Neural progenitor cell (in vitro differentiated cells): ENCODE results near the gene PRDM15. TPM values are rescaled to one million over a fixed set of nuclear protein-coding genes. Genes with fewer than 3 reads are reported as not detected.

Experiments used
- DNase-seq: peaks from one replicate; pipeline ENCODE4 v3.0.0-alpha.2; 2016; ENCODE audit warnings: low spot score
- H2AFZ ChIP-seq: fragments of 200-600 bp; sonication (generic); replicated peaks from 2 replicates; pipeline ENCODE4 v1.6.1; 2016; ENCODE audit warnings: antibody characterized with exemption
- H3F3A ChIP-seq: fragments of 200-600 bp; sonication (generic); 2 replicates; pipeline ENCODE4 v1.6.1; 2016; ENCODE audit warnings: antibody characterized with exemption, low read depth
- H3K27ac ChIP-seq: fragments of 200-600 bp; sonication (generic); 2 replicates; pipeline ENCODE4 v1.5.1; 2016; ENCODE audit warnings: mild to moderate bottlenecking
- H3K27me3 ChIP-seq: fragments of 200-600 bp; sonication (generic); 2 replicates; pipeline ENCODE4 v1.6.1; 2016; ENCODE audit warnings: mild to moderate bottlenecking, moderate library complexity
- H3K36me3 ChIP-seq: fragments of 200-600 bp; sonication (generic); 2 replicates; pipeline ENCODE4 v1.5.1; 2016
- H3K4me1 ChIP-seq: fragments of 200-600 bp; sonication (generic); 2 replicates; pipeline ENCODE4 v1.6.1; 2016; ENCODE audit warnings: mixed run types
- H3K4me2 ChIP-seq: fragments of 200-600 bp; sonication (generic); 2 replicates; pipeline ENCODE4 v1.6.1; 2016
- H3K4me3 ChIP-seq: fragments of 200-600 bp; sonication (generic); 2 replicates; pipeline ENCODE4 v1.5.1; 2016
- H3K79me2 ChIP-seq: fragments of 200-600 bp; sonication (generic); 2 replicates; pipeline ENCODE4 v1.6.1; 2016; ENCODE audit warnings: low read depth
- H3K9ac ChIP-seq: fragments of 200-600 bp; sonication (generic); 2 replicates; pipeline ENCODE4 v1.6.1; 2016
- H3K9me3 ChIP-seq: fragments of 200-600 bp; sonication (generic); 2 replicates; pipeline ENCODE4 v1.5.1; 2016; ENCODE audit warnings: low read depth
- H4K20me1 ChIP-seq: fragments of 200-600 bp; sonication (generic); 2 replicates; pipeline ENCODE4 v1.6.1; 2016; ENCODE audit warnings: low read depth
- H3K27ac Mint-ChIP-seq: 3 replicates; pipeline ENCODE4 v1.8.0; 2021; ENCODE audit warnings: mixed read lengths
- H3K27me3 Mint-ChIP-seq: 2 replicates; pipeline ENCODE4 v1.8.0; 2022; ENCODE audit warnings: low read depth, mild to moderate bottlenecking, inconsistent platforms, moderate library complexity, mixed read lengths; ENCODE audit not compliant: insufficient read depth
- H3K36me3 Mint-ChIP-seq: 3 replicates; pipeline ENCODE4 v1.8.0; 2021; ENCODE audit warnings: mixed read lengths
- H3K4me1 Mint-ChIP-seq: 3 replicates; pipeline ENCODE4 v1.8.0; 2021; ENCODE audit warnings: mixed read lengths
- H3K4me3 Mint-ChIP-seq: 3 replicates; pipeline ENCODE4 v1.8.0; 2021; ENCODE audit warnings: mild to moderate bottlenecking, moderate library complexity, mixed read lengths
- H3K9me3 Mint-ChIP-seq: 3 replicates; pipeline ENCODE4 v1.8.0; 2020; ENCODE audit warnings: mixed read lengths
- EZH2 ChIP-seq: fragments of 200-600 bp; sonication (generic); IDR thresholded peaks from 2 replicates; pipeline ENCODE4 v1.6.1; 2017; ENCODE audit warnings: antibody characterized with exemption, mild to moderate bottlenecking, moderate library complexity
- EZH2phosphoT487 ChIP-seq: fragments of 200-600 bp; sonication (generic); IDR thresholded peaks from 2 replicates; pipeline ENCODE4 v1.6.1; 2017; ENCODE audit warnings: antibody characterized with exemption
- total RNA-seq: library from RNA; depleted of rRNA; stranded (reverse); fragments of >200 nt; gene quantifications from 2 replicates; pipeline ENCODE4 v1.2.3, GENCODE V29; 2015; ENCODE audit warnings: low replicate concordance
- TF ChIP-seq, protein P1 (sequence below): fragments of 200-600 bp; sonication (generic); IDR thresholded peaks from 2 replicates; pipeline ENCODE4 v1.5.1; 2017; ENCODE audit warnings: antibody characterized with exemption, mild to moderate bottlenecking

Gene PRDM15
- total RNA-seq, 1 donor from 2014 or later: 9.0 TPM

- H3K36me3 ChIP-seq: no peaks in the 10 kb centered on the region
- no peaks in the 10 kb centered on the region for H4K20me1 ChIP-seq
- H3K9me3 Mint-ChIP-seq: no peaks in the 10 kb centered on the region
- TF ChIP-seq EZH2 (no peak), EZH2phosphoT487 (no peak)
- TF ChIP-seq, protein P1, sequence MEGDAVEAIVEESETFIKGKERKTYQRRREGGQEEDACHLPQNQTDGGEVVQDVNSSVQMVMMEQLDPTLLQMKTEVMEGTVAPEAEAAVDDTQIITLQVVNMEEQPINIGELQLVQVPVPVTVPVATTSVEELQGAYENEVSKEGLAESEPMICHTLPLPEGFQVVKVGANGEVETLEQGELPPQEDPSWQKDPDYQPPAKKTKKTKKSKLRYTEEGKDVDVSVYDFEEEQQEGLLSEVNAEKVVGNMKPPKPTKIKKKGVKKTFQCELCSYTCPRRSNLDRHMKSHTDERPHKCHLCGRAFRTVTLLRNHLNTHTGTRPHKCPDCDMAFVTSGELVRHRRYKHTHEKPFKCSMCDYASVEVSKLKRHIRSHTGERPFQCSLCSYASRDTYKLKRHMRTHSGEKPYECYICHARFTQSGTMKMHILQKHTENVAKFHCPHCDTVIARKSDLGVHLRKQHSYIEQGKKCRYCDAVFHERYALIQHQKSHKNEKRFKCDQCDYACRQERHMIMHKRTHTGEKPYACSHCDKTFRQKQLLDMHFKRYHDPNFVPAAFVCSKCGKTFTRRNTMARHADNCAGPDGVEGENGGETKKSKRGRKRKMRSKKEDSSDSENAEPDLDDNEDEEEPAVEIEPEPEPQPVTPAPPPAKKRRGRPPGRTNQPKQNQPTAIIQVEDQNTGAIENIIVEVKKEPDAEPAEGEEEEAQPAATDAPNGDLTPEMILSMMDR: no peak
- no peaks in the 10 kb centered on the region for H3F3A ChIP-seq
- no peak overlapping the region for H3K4me2 ChIP-seq
- DNase-seq: no peak
- no peak overlapping the region for H3K4me3 Mint-ChIP-seq
- H3K4me1 Mint-ChIP-seq: peaks cover under 1% of the 10 kb centered on the region
- no peaks in the 10 kb centered on the region for H3K9me3 ChIP-seq
- H3K36me3 Mint-ChIP-seq: peaks cover 8% of the 10 kb centered on the region
- no peak overlapping the region for H3K4me3 ChIP-seq
- H3K27ac ChIP-seq: no peak overlapping the region
- no peak overlapping the region for H3K27ac Mint-ChIP-seq
- H2AFZ ChIP-seq: no peak overlapping the region
- H3K4me1 ChIP-seq: no peaks in the 10 kb centered on the region
- H3K9ac ChIP-seq: no peak overlapping the region
- no peaks in the 10 kb centered on the region for H3K79me2 ChIP-seq
- H3K27me3 Mint-ChIP-seq: peaks cover 6% of the 10 kb centered on the region
- no peaks in the 10 kb centered on the region for H3K27me3 ChIP-seq
These were observed 35.8 kb upstream of the PRDM15 start for GRCh38 chr21:41914965-41915364.

DNA sequence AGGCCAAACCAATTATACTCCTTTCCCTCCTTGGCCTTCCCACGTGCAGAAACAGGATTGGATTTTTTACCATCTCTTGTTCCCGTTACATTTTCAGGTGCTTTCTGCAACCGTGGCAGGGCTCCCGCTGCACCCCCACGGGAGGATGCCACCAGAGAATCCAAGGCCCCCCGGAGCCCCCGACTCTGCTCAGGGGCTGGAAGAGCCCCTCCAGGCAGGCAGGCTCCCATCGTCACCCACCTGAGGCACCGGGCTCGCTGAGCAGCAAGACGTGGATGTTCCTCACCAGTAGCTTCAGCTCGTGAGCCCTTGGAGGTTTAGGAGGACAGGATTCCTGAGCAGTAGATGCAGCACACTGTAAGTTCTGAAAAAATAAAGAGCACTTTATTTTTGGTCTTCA is 35.2 kb upstream of the PRDM15 start:
- H3K9me3 Mint-ChIP-seq: no peaks in the 10 kb centered on the region
- H3K9me3 ChIP-seq: no peaks in the 10 kb centered on the region
- no peaks in the 10 kb centered on the region for H3K4me1 ChIP-seq
- H3K79me2 ChIP-seq: no peaks in the 10 kb centered on the region
- H3K4me3 Mint-ChIP-seq: no peak overlapping the region
- H3K27ac ChIP-seq: no peak overlapping the region
- no peak overlapping the region for H3K4me3 ChIP-seq
- H3K27ac Mint-ChIP-seq: no peak overlapping the region
- H3K4me2 ChIP-seq: no peak overlapping the region
- TF ChIP-seq, protein P1: no peak
- TF ChIP-seq EZH2: no peak
- no peak for TF ChIP-seq EZH2phosphoT487
- peaks cover 8% of the 10 kb centered on the region for H3K36me3 Mint-ChIP-seq
- H3K9ac ChIP-seq: no peak overlapping the region
- no peaks in the 10 kb centered on the region for H4K20me1 ChIP-seq
- H3K27me3 ChIP-seq: no peaks in the 10 kb centered on the region
- no peaks in the 10 kb centered on the region for H3K36me3 ChIP-seq
- H3F3A ChIP-seq: no peaks in the 10 kb centered on the region
- H3K27me3 Mint-ChIP-seq: peaks cover 6% of the 10 kb centered on the region
- no peaks in the 10 kb centered on the region for H3K4me1 Mint-ChIP-seq
- DNase-seq: no peak
- H2AFZ ChIP-seq: no peak overlapping the region

DNA sequence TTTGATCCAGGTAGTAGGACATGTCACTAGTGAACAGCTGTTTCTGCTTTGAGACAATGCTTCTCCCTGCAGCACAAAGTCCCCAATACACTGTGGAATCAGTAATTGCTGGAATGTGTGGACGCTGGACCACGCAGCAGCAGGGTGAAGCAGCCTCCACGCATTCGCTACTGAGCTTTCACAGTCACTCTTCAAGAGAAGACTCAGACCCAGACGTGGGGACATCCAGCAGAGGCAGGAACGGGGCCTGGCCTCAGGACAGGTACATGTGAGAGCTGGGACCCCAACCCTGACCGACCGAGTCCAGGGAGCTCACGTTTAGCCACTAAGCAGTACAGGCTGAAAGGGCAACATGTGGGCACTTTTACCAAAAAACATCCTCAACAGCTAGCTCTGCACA is 34.1 kb upstream of the PRDM15 start:
- H3K9me3 Mint-ChIP-seq: no peaks in the 10 kb centered on the region
- no peaks in the 10 kb centered on the region for H3K4me1 Mint-ChIP-seq
- Histone ChIP-seq H3K4me1 (no peaks in the 10 kb centered on the region), H3K9me3 (no peaks in the 10 kb centered on the region), H3K27me3 (no peaks in the 10 kb centered on the region), H3K79me2 (no peaks in the 10 kb centered on the region), H3K4me2 (no peak overlapping the region), H3F3A (no peaks in the 10 kb centered on the region), H4K20me1 (no peaks in the 10 kb centered on the region), H3K9ac (no peak overlapping the region), H3K36me3 (no peaks in the 10 kb centered on the region), H3K4me3 (no peak overlapping the region), H2AFZ (no peak overlapping the region), H3K27ac (no peak overlapping the region)
- no peak for DNase-seq
- H3K4me3 Mint-ChIP-seq: no peak overlapping the region
- H3K27ac Mint-ChIP-seq: no peak overlapping the region
- no peak for TF ChIP-seq EZH2
- TF ChIP-seq, protein P1: no peak
- TF ChIP-seq EZH2phosphoT487: no peak
- H3K36me3 Mint-ChIP-seq: peaks cover 5% of the 10 kb centered on the region
- peaks cover 3% of the 10 kb centered on the region for H3K27me3 Mint-ChIP-seq

- H3K4me1 Mint-ChIP-seq: no peaks in the 10 kb centered on the region
- TF ChIP-seq, protein P1: no peak
- TF ChIP-seq EZH2phosphoT487 (no peak), EZH2 (no peak)
- no peak overlapping the region for H3K4me3 Mint-ChIP-seq
- H3K27me3 ChIP-seq: no peaks in the 10 kb centered on the region
- H3K4me2 ChIP-seq: no peak overlapping the region
- H3K9me3 Mint-ChIP-seq: no peaks in the 10 kb centered on the region
- H3K36me3 ChIP-seq: no peaks in the 10 kb centered on the region
- no peaks in the 10 kb centered on the region for H4K20me1 ChIP-seq
- no peaks in the 10 kb centered on the region for H3F3A ChIP-seq
- no peaks in the 10 kb centered on the region for H3K79me2 ChIP-seq
- H3K27me3 Mint-ChIP-seq: no peaks in the 10 kb centered on the region
- no peaks in the 10 kb centered on the region for H3K4me1 ChIP-seq
- H3K36me3 Mint-ChIP-seq: no peaks in the 10 kb centered on the region
- H3K4me3 ChIP-seq: no peak overlapping the region
- no peak for DNase-seq
- no peak overlapping the region for H3K9ac ChIP-seq
- no peak overlapping the region for H2AFZ ChIP-seq
- H3K27ac Mint-ChIP-seq: no peak overlapping the region
- H3K27ac ChIP-seq: no peak overlapping the region
- H3K9me3 ChIP-seq: no peaks in the 10 kb centered on the region
These were observed 29.7 kb upstream of the PRDM15 start for GRCh38 chr21:41908829-41909228.
